Measurements from ENCODE around the gene RGS14.
"Not testable (repeated sequence)": the region's sequence is repeated elsewhere in the genome, so short reads cannot be mapped to it uniquely, and the experiment has no call there.

The RGS14 gene

GRCh38 chr5:177366528-177367322, 9.0 kb downstream of the RGS14 start:
- no peak for DNase-seq (ENCODE audit: low read depth)

DNA sequence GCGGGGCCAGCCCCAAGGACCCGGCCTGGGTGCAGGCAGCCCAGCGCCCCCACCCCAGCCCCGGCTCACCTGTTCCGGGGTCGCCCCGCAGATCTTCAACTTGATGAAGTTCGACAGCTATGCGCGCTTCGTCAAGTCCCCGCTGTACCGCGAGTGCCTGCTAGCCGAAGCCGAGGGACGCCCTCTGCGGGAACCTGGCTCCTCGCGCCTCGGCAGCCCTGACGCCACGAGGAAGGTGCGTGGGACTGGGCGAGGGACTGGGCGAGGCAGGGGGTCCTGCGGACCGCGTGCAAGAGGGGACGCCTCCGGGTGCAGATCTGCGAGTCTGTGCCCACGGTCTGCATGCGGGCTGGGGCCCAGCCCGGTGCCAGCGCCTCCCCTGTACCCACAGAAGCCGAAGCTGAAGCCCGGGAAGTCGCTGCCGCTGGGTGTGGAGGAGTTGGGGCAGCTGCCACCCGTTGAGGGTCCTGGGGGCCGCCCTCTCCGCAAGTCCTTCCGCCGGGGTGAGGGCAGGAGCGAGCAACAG, 9.7 kb downstream of the RGS14 start:
- no peak for DNase-seq (ENCODE audit: low read depth)

- no peak for DNase-seq (ENCODE audit: low read depth)
These were observed 10.5 kb downstream of the RGS14 start for GRCh38 chr5:177367981-177368868.

DNA sequence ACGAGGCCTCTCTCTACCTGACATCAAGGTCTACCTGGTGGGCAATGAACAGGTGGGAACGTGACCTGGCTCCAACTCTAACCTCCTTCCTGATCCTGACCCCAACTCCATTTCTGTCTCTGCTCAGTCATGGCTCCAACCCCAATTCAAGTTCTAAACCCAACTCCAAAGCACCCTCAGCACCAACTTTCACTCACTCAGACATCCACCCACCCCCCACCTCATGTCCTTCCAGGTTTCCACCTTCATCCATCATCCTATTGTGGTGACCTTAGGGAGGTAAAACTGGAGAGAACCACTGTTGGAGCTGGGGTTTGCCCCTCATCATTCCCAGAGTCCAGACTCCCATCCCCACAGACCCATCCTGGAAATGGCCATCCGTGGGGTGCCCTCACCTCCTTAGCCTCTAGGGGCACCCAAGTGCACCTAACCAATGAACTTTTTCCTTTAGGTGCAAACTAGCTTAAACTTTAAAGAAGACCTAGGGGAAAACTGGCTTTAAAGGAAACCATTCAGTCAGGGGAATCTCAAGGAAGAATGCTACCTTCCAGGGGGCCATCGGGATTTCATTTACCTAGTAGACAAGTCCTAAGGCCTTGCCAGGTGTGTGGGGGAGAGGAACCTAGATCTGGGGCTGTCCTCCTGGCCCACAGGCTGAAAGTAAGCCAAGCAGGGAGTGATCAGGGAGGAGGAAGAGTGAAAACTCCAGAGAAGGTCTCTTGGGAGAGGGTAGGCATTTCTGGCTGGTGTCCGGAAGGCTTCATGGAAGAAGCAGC, 11.3 kb downstream of the RGS14 start:
- no peak for DNase-seq (ENCODE audit: low read depth)

DNA sequence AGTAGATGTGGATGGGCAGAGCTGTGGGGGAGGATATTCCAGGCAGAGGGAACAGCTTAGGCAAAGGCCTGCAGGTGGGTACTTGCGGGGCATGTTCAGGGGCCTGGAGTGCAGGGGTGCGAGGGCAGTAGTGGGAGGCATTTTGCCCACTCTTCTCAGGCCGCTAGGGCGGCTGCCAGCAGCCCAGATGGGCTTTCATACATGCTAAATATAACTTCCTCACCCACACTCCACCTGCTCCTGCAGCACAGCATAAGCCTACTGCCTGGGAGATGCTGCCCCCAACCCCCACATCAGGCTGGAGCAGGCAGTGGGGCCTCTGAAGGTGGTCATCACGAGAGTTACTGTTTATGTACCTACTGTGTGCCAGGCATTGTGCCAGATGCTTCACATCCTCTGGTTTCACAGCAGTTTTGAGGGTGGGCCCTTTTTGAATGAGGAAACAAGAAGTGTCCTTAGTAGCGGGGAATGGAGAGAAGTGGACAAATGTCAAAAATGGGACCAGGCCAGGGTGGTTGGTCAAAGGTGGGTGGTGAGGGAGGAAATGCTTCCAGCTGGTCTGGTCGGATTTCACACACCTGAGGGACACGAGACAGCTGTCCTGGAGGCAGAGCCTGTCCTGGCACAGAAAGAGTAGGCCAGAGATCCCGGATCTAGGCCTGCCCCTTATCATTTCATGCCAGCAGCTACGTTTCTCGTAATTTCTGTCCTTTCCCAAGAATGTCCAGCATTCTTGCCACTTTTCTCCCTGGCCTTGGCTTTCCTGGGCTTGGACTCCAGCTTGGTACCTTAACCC, 12.1 kb downstream of the RGS14 start:
- DNase-seq (ENCODE audit: low read depth), result no peak

GRCh38 chr5:177370488-177371119, 12.9 kb downstream of the RGS14 start:
- peak; percentile 86 for DNase-seq (ENCODE audit: low read depth)

- DNase-seq (ENCODE audit: low read depth), result no peak
These were observed 13.7 kb downstream of the RGS14 start for GRCh38 chr5:177371120-177372033.

DNA sequence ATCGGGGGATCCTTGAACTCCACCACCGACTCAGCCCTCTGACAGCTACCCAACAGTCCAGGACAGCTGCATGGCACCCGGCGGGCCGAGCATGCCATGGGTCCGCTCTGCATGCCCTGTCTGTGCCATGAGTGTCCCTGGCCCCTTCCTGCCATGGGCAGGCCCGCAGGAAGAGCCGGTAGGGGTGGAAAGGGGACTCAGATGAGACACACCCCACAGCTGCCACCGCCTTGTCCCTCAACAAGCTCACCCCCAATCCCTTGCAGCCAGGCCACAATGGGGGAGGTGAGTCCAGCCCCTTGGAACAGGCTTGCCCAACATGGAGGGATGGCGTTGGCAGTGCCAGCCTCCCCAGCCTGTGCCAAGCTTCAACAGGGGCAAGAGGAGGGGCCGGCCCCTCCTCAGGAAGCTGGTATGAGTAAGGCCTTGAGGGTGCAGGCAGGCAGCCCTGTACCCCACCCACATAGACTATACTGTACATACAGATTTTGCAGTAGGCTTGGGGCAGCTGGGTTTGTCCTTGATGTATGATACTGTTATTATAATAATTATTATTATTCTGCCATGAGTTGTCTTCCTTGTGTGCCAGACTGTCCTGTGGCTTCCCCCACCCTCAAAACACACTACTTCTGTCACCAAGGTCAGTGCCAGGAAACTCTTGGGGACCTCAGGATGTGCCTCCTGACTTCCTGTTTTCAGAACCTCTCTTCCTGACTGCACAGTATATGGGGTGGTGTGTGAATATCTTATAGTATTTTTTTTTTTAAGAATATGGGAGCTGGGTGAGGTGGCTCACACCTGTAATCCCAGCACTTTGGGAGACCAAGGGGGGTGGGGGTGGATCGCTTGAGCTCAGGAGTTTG, 14.5 kb downstream of the RGS14 start:
- DNase-seq (ENCODE audit: low read depth), result no peak

- DNase-seq (ENCODE audit: low read depth), result no peak
These were observed 15.2 kb downstream of the RGS14 start for GRCh38 chr5:177372910-177373309.

DNA sequence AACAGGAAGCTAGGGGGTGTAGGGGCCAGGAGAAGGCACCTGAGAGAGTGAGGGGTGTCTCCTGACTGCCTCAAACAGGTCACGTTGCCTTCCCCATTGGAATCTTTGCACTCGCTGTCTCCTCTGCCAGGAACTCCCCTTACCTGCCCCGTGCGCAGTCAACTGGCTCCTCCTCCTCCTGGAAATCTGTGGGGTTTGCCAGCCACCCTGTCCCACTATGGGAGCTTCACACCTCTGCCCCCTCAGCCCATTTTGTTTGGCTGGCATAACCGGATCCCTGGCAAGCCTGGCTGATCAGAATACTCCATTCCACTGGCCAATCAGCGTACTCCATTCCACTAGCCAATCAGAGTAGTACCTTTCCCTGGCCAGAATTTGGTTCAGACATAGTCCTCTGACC, 16.1 kb downstream of the RGS14 start:
- DNase-seq (ENCODE audit: low read depth), result no peak

- DNase-seq (ENCODE audit: low read depth), result no peak
These were observed 16.5 kb downstream of the RGS14 start for GRCh38 chr5:177374211-177374610.

GRCh38 chr5:177375516-177375915, 17.8 kb downstream of the RGS14 start:
- DNase-seq (ENCODE audit: low read depth), result not testable (repeated sequence)

- no peak for DNase-seq (ENCODE audit: low read depth)
These were observed 18.4 kb downstream of the RGS14 start for GRCh38 chr5:177376107-177376506.

- DNase-seq (ENCODE audit: low read depth), result no peak
These were observed 20.4 kb downstream of the RGS14 start for GRCh38 chr5:177377851-177378776.

DNA sequence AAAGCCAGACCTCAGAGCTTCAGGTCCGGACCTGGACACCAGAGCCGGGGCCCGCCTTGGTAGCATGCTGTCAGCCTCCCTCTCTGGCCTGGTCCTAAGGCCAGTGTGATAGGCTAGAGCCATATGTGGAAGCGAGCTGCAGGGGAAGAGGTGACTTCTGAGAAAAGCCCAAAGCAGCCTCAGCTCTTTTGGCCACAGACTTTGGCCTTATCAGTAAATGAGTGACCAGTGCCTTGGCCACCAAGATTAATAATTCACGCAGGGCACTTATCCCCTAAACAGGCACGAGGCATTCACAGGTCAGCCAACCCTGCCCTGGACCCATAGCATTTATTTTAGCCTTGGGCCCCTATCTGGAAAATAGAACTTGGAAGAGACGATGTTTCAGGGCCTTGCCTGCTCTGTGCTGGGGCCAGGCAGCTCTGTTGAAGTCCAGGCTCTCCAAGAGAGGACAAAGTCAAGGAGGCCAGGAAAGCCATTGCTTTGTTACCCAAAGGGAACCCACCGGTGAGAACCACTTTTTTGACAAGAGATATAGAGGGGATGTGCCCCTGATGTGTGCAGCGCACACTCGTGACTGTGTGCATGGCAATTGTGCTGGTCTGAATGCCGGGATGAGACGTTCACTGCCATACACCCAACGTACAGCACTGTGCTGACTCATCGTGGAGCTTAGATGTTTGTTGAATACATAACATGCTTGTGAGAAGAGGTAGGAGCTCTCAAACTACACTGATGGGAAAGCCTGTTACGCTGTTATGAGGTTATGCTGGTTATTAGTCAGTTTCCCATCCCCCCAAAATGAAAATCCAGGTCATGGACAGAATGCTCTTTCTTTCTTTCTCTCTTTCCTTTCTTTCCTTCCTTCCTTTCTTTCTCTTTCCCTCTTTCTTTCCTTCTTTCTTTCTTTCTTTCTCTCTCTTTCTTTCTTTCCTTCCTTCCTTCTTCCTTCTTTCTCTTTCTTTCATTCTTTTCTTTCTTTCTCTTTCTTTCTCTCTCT, 21.5 kb downstream of the RGS14 start:
- no peak for DNase-seq (ENCODE audit: low read depth)

DNA sequence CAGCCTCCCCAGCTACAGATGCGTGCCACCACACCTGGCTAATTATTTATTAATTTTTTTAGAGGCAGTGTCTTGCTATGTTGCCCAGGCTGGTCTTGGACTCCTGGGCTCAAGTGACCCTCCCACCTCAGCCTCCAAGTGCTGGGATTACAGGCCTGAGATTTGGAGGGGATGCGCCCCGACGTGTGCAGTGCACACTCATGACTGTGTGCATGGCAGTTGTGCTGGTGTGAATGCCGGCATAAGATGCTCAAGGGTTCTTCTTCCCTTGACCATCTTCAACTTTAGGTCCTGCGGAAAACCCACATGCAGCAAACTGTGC, 23.0 kb downstream of the RGS14 start:
- no peak for DNase-seq (ENCODE audit: low read depth)
